Esophagus muscularis mucosa (tissue), 4 donors: ENCODE results near the gene IL36RN.

Experiments used
- CTCF ChIP-seq, 3 experiments: fragments of 200-600 bp in 2 of 3; fragments of 450-650 bp in 1 of 3; sonication (generic) in 2 of 3; IDR thresholded peaks; one replicate each; pipeline ENCODE4 v1.5.1; 2017 to 2019; ENCODE audit warnings: antibody characterized with exemption in 3 of 3, mild to moderate bottlenecking in 2 of 3, moderate library complexity in 1 of 3
- EP300 ChIP-seq: sonication (generic); formaldehyde crosslinking; IDR thresholded peaks from one replicate; pipeline ENCODE4 v1.6.1; 2017; ENCODE audit warnings: antibody characterized with exemption
- POLR2AphosphoS5 ChIP-seq, 2 donors: sonication (generic); formaldehyde crosslinking; IDR thresholded peaks; one replicate each; pipeline ENCODE4 v1.6.1; 2017; ENCODE audit warnings: antibody characterized with exemption in 2 of 2

DNA sequence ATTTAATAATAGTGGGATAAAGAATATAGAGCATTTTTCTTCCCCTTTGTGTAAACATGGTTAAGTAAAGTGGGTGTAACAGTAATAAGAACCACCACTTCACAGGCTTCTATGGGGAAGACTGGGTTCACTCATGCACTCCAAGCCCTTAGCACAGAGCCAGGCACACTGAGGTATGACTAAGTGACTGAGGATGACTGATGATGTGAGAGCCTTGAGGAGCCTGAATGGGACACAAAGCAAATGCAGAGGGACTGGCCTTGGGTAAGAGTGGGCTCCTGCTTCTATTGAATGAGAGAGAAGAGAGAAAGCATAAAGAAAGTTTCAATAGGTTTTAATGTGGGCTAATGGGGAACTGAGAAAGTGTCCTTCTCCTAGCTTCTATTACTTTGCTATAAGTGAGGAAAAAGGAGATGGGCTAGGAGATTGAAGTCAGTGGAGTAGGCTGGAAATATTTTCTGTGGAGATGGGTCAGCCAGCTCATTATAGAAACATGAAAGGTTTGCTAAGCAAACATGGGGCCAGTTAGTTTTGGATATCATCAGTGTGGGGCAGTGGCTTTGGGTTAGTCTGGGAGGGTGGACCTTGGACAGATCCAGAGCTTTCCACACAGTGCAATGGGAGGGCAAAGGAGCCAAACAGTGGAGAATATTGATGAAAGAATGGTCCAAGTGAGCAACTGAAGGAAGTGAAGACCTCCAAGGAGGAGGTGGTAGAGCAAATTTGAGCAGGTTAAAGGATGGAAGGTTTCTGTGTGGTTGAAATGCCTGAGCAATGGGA, 29.4 kb downstream of the IL36RN start:
- TF ChIP-seq EP300 (no peak), CTCF (IDR thresholded peaks at IDR 0.05) (no peak), POLR2AphosphoS5 (IDR thresholded peaks at IDR 0.05) (no peak)
